ENCODE measurements around the gene TEDC1.

The TEDC1 gene

GRCh38 chr14:105497671-105498429 lies 6.8 kb downstream of the TEDC1 start:
- DNase-seq, result no peak

GRCh38 chr14:105498430-105499255 lies 7.6 kb downstream of the TEDC1 start:
- peak; percentile 72 for DNase-seq

GRCh38 chr14:105499256-105500035 lies 8.4 kb downstream of the TEDC1 start:
- DNase-seq, result peak; percentile 89

- peak; percentile 40 for DNase-seq
Measured at GRCh38 chr14:105500036-105500725, 9.1 kb downstream of the TEDC1 start.

- no peak for DNase-seq
Measured at GRCh38 chr14:105500726-105501101, 9.7 kb downstream of the TEDC1 start.

- no peak for DNase-seq
Measured at GRCh38 chr14:105501504-105502291, 10.7 kb downstream of the TEDC1 start.

GRCh38 chr14:105502446-105503295 lies 11.6 kb downstream of the TEDC1 start:
- no peak for DNase-seq

- no peak for DNase-seq
Measured at GRCh38 chr14:105503296-105503640, 12.2 kb downstream of the TEDC1 start.

GRCh38 chr14:105503935-105504692 lies 13.1 kb downstream of the TEDC1 start:
- DNase-seq, result no peak

- no peak for DNase-seq
Measured at GRCh38 chr14:105505101-105505500, 14.1 kb downstream of the TEDC1 start.

- no peak for DNase-seq
Measured at GRCh38 chr14:105507247-105507646, 16.2 kb downstream of the TEDC1 start.

GRCh38 chr14:105508069-105508468 lies 17.0 kb downstream of the TEDC1 start:
- no peak for DNase-seq

GRCh38 chr14:105508601-105509000 lies 17.6 kb downstream of the TEDC1 start:
- DNase-seq, result no peak

- no peak for DNase-seq
Measured at GRCh38 chr14:105517096-105517495, 26.1 kb downstream of the TEDC1 start.

- no peak for DNase-seq
Measured at GRCh38 chr14:105519946-105520698, 29.1 kb downstream of the TEDC1 start.

GRCh38 chr14:105525326-105525725 lies 34.3 kb downstream of the TEDC1 start:
- DNase-seq, result no peak

- peak; percentile 25 for DNase-seq
Measured at GRCh38 chr14:105525861-105526775, 35.1 kb downstream of the TEDC1 start, which contains the start of gene TMEM121. TSS of gene TMEM121 (plus strand) at chr14:105526583. CDS start at chr14:105528835, 2,252 bp downstream.

GRCh38 chr14:105526776-105527380 lies 35.8 kb downstream of the TEDC1 start:
- DNase-seq, result no peak
